Lower lobe of right lung (tissue), 2 donors: ENCODE measurements around the gene APOL4. TPM values are rescaled to one million over a fixed set of nuclear protein-coding genes. Genes with fewer than 3 reads are reported as not detected.

ENCODE experiments used
- ATAC-seq, 2 donors: fragments of 200-7000 bp; cut with Tn5 transposase; one replicate each; pipeline ENCODE4 v1.9.1; 2020 to 2022; ENCODE audit warnings: mild to moderate bottlenecking in 2 of 2, moderate library complexity in 2 of 2
- DNase-seq: peaks from one replicate; pipeline ENCODE4 v3.0.0-alpha.2; 2020
- H3K27ac ChIP-seq: fragments of 200-600 bp; one replicate; pipeline ENCODE4 v1.8.0; 2022
- H3K27me3 ChIP-seq: fragments of 200-600 bp; one replicate; pipeline ENCODE4 v1.8.0; 2022; ENCODE audit warnings: low read depth
- H3K36me3 ChIP-seq: fragments of 200-600 bp; one replicate; pipeline ENCODE4 v1.8.0; 2022; ENCODE audit warnings: mild to moderate bottlenecking
- H3K4me1 ChIP-seq: fragments of 200-600 bp; one replicate; pipeline ENCODE4 v1.8.0; 2022
- H3K4me3 ChIP-seq: fragments of 200-600 bp; one replicate; pipeline ENCODE4 v1.8.0; 2022; ENCODE audit warnings: mild to moderate bottlenecking
- H3K9me3 ChIP-seq: fragments of 200-600 bp; one replicate; pipeline ENCODE4 v1.8.0; 2022
- intact Hi-C: fragments of 100-400 bp; cut with DNase I; formaldehyde crosslinking; loops from one replicate; pipeline ENCODE4 v1.11.0; 2022
- total RNA-seq: library from RNA; stranded (reverse); fragmentation: NEBNext Ultra II Directional; extraction: Animal tissue kit (Norgen Biotek cat#: 25700); gene quantifications from one replicate; pipeline ENCODE4 v1.2.1, GENCODE V29; 2021
- TF ChIP-seq, protein P1 (sequence below): fragments of 200-600 bp; IDR thresholded peaks from one replicate; pipeline ENCODE4 v1.8.0; 2022; ENCODE audit warnings: antibody characterized with exemption, mild to moderate bottlenecking
- donor health status: DM: no; HTN: yes; CAD: no; lungs with severe emphysema.

The APOL4 gene
- total RNA-seq, 1 donor from 2014 or later, result 29.0 TPM

DNA sequence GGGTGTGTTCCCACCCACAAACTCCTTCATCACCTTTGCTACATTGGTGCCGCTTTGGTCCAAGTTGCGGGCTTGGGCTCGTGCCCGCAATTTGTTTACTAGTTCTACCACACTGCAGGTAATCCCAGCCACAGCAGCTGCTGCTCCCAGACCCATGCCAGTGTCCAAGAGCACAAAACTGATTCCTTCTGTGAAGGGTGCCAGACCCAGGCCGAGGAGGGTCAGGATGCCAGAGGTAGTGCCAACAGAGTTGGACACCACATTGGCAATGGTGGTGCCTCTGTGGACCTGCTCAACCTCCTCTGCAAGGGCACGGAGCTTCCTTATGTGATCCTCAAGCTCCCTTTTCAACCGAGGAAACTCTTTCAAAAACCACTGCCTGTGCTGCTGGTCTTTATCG, 26.2 kb upstream of the APOL4 start:
- H3K36me3 ChIP-seq, result peaks cover 59% of the 10 kb centered on the region
- DNase-seq (no peak), ATAC-seq (no peak)
- H3K4me3 ChIP-seq, result no peak overlapping the region
- intact Hi-C loops, result no loop called here
- no peak overlapping the region for H3K27ac ChIP-seq
- TF ChIP-seq, protein P1, sequence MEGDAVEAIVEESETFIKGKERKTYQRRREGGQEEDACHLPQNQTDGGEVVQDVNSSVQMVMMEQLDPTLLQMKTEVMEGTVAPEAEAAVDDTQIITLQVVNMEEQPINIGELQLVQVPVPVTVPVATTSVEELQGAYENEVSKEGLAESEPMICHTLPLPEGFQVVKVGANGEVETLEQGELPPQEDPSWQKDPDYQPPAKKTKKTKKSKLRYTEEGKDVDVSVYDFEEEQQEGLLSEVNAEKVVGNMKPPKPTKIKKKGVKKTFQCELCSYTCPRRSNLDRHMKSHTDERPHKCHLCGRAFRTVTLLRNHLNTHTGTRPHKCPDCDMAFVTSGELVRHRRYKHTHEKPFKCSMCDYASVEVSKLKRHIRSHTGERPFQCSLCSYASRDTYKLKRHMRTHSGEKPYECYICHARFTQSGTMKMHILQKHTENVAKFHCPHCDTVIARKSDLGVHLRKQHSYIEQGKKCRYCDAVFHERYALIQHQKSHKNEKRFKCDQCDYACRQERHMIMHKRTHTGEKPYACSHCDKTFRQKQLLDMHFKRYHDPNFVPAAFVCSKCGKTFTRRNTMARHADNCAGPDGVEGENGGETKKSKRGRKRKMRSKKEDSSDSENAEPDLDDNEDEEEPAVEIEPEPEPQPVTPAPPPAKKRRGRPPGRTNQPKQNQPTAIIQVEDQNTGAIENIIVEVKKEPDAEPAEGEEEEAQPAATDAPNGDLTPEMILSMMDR, result no peak
- H3K27me3 ChIP-seq, result no peaks in the 10 kb centered on the region
- H3K4me1 ChIP-seq, result peaks cover 2% of the 10 kb centered on the region
- no peaks in the 10 kb centered on the region for H3K9me3 ChIP-seq

DNA sequence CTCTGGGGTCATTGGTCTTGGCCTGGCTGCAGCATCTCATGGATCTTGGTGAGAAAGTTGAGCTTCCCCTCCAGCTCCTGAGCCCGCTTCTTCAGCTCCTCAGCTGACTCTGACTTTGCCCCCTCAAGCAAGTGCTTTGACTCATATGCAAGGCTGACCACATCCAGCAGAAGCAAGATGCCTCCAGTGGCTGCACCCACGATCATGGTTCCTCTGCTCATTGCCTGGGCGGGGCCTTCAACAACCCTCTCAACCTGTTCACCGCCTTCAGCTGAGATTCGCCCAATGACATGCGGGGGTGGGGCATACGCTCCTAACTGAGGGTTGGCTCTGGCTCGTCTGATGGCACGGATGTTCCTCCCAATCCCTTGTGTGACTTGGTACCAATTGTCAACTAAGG, 25.8 kb upstream of the APOL4 start:
- Histone ChIP-seq H3K4me1 (no peaks in the 10 kb centered on the region), H3K9me3 (no peaks in the 10 kb centered on the region), H3K4me3 (no peak overlapping the region), H3K27me3 (no peaks in the 10 kb centered on the region), H3K36me3 (peaks cover 55% of the 10 kb centered on the region), H3K27ac (no peak overlapping the region)
- intact Hi-C loops, result no loop called here
- DNase-seq (no peak), ATAC-seq (no peak)
- TF ChIP-seq, protein P1, result no peak

DNA sequence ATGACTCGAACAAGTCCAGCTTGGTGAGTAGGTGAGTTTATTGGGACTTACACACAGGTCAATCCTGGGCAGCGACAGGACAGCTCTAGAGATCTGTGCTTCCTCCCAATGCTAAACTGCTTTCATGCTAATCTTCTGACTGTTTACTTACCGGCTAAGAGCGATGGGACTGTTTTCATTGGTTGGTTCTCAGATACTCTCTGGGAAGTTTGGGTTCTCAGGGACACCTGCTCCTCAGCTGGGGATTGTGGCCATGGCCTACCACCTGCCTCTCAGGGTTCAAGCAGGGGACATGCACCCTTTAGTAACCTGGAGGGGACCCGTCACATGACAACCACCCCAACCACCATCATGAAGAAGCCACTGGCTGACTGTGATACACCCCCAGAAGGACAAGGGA, 24.6 kb upstream of the APOL4 start:
- no peak for DNase-seq
- H3K27ac ChIP-seq, result no peak overlapping the region

DNA sequence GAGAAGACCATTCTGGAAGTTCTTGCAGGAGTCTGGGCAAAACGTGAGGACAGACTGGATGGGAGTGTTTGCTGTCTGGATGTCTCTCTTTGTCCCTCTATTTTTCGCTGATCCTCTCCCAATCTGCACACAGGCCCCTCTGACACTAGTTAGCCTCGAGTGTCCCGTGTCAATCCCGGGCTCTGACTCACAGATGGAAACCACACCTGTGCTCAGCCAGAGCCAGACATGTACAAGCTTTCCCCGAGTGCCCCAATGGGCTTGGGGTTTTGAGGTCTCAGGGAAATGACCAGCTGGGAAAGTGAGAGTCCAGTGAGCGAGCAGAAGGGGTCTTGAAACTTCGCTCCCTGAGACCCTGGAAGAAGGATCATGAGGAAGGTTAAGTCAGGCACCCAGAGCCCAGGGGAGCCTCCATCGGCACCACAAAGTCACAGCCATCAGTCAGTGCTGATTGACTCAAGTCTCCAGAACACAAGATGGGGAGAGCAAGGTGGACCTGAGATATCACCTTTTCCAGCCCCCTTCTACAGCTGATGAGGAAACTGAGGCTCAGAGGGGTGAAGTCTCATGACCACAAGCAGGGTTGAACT, 23.8 kb upstream of the APOL4 start:
- intact Hi-C loops, result no loop called here
- H3K27ac ChIP-seq, result no peak overlapping the region

More for the DNA sequence above, 24.6 kb upstream of the APOL4 start:
- ATAC-seq, result no peak
- Histone ChIP-seq H3K36me3 (peaks cover 43% of the 10 kb centered on the region), H3K27me3 (no peaks in the 10 kb centered on the region), H3K9me3 (no peaks in the 10 kb centered on the region), H3K4me1 (peaks cover 7% of the 10 kb centered on the region), H3K4me3 (no peak overlapping the region)
- intact Hi-C loops, result no loop called here
- TF ChIP-seq, protein P1, result no peak

DNA sequence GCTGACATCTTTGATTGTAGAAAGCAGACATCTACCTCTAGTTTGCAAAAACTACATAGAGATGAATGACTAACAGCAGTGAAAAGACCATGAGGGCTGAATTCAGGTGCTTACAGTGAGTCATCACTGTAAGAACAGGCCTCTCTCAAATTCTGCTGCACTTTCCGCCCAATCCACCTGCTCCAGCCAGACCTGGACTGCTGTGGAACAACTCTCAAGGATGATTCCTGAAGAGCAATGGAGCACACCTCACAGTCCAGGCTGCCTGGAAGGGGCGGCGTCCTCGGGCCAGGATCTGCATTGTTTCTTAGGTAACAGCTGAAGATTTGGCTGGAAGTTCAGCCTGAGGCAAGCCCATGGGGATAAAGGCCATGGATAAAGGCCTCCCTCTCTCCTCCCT, 22.6 kb upstream of the APOL4 start:
- no peak overlapping the region for H3K27ac ChIP-seq
- peaks cover 13% of the 10 kb centered on the region for H3K4me1 ChIP-seq
- no peak for ATAC-seq
- TF ChIP-seq, protein P1, result no peak
- intact Hi-C loops, result no loop called here
- H3K36me3 ChIP-seq, result peaks cover 23% of the 10 kb centered on the region
- no peak overlapping the region for H3K4me3 ChIP-seq
- no peaks in the 10 kb centered on the region for H3K9me3 ChIP-seq
- no peaks in the 10 kb centered on the region for H3K27me3 ChIP-seq
- no peak for DNase-seq

More for the DNA sequence above, 23.8 kb upstream of the APOL4 start:
- H3K27me3 ChIP-seq, result no peaks in the 10 kb centered on the region
- no peak for DNase-seq
- no peaks in the 10 kb centered on the region for H3K9me3 ChIP-seq
- H3K4me3 ChIP-seq, result no peak overlapping the region
- TF ChIP-seq, protein P1, result no peak
- ATAC-seq, result no peak
- peaks cover 11% of the 10 kb centered on the region for H3K4me1 ChIP-seq
- peaks cover 35% of the 10 kb centered on the region for H3K36me3 ChIP-seq
